Stimulated activated effector memory CD8-positive, alpha-beta T cell treated with anti-CD3 and anti-CD28 coated beads, Interleukin-12 subunit alpha, Interleukin-12 subunit beta, amount 100 ng/mL, for 72 hours (primary cell): ENCODE data around the gene CDRT15L2.
"Not testable (repeated sequence)": the region's sequence is repeated elsewhere in the genome, so short reads cannot be mapped to it uniquely, and the experiment has no call there.

Experiments
- ATAC-seq: fragments of 150-1000 bp; cut with Tn5 transposase; 2 replicates; pipeline ENCODE4 v1.10.0; 2021
- DNase-seq, 2 donors: peaks; one replicate each; pipeline ENCODE4 v3.0.0; 2021 to 2022; ENCODE audit warnings: low spot score in 2 of 2
- H3K27ac Mint-ChIP-seq: one replicate; pipeline ENCODE4 v1.8.0; 2022; ENCODE audit warnings: mild to moderate bottlenecking, mixed read lengths
- H3K36me3 Mint-ChIP-seq: one replicate; pipeline ENCODE4 v1.8.0; 2022; ENCODE audit warnings: mild to moderate bottlenecking, mixed read lengths
- H3K4me1 Mint-ChIP-seq: one replicate; pipeline ENCODE4 v1.8.0; 2022; ENCODE audit warnings: mixed read lengths
- H3K4me3 Mint-ChIP-seq: one replicate; pipeline ENCODE4 v1.8.0; 2022; ENCODE audit warnings: mild to moderate bottlenecking, mixed read lengths
- H3K9me3 Mint-ChIP-seq: one replicate; pipeline ENCODE4 v1.8.0; 2022; ENCODE audit warnings: mixed read lengths

CDRT15L2 gene

GRCh38 chr17:20579424-20579823 lies at the start of gene CDRT15L2:
Gene CDRT15L2, plus strand, starts transcription at chr17:20579724. Its CDS starts 20 bp downstream, at chr17:20579744.
- not testable (repeated sequence) for ATAC-seq, H3K4me1 Mint-ChIP-seq, H3K4me3 Mint-ChIP-seq, DNase-seq, H3K27ac Mint-ChIP-seq, H3K36me3 Mint-ChIP-seq, H3K9me3 Mint-ChIP-seq

GRCh38 chr17:20530104-20530503 lies 49.4 kb upstream of the CDRT15L2 start:
- not testable (repeated sequence) for ATAC-seq, DNase-seq, H3K4me1 Mint-ChIP-seq, H3K27ac Mint-ChIP-seq, H3K9me3 Mint-ChIP-seq, H3K36me3 Mint-ChIP-seq
- H3K4me3 Mint-ChIP-seq, result peak overlapping the region; percentile 63

- peak; percentile 5 for ATAC-seq
- not testable (repeated sequence) for DNase-seq, H3K4me1 Mint-ChIP-seq, H3K36me3 Mint-ChIP-seq, H3K9me3 Mint-ChIP-seq
- peak overlapping the region; percentile 61 for H3K27ac Mint-ChIP-seq
- H3K4me3 Mint-ChIP-seq, result peak overlapping the region; percentile 64
Observed at GRCh38 chr17:20532544-20533090, 46.9 kb upstream of the CDRT15L2 start.

GRCh38 chr17:20533206-20533605 lies 46.3 kb upstream of the CDRT15L2 start:
- Mint-ChIP-seq H3K27ac (peak overlapping the region; percentile 61), H3K4me3 (peak overlapping the region; percentile 64)
- DNase-seq, H3K36me3 Mint-ChIP-seq, ATAC-seq, H3K9me3 Mint-ChIP-seq, H3K4me1 Mint-ChIP-seq: not testable (repeated sequence)

- not testable (repeated sequence) for H3K9me3 Mint-ChIP-seq, DNase-seq, H3K27ac Mint-ChIP-seq, H3K4me1 Mint-ChIP-seq, ATAC-seq, H3K4me3 Mint-ChIP-seq, H3K36me3 Mint-ChIP-seq
Observed at GRCh38 chr17:20534711-20535550, 44.6 kb upstream of the CDRT15L2 start.

GRCh38 chr17:20540414-20540813 lies 39.1 kb upstream of the CDRT15L2 start:
- not testable (repeated sequence) for DNase-seq, H3K27ac Mint-ChIP-seq, H3K36me3 Mint-ChIP-seq, H3K9me3 Mint-ChIP-seq, H3K4me3 Mint-ChIP-seq, H3K4me1 Mint-ChIP-seq
- peak; percentile 47 for ATAC-seq

GRCh38 chr17:20540865-20541264 lies 38.7 kb upstream of the CDRT15L2 start:
- DNase-seq, H3K9me3 Mint-ChIP-seq, H3K4me1 Mint-ChIP-seq, H3K36me3 Mint-ChIP-seq, H3K27ac Mint-ChIP-seq, H3K4me3 Mint-ChIP-seq: not testable (repeated sequence)
- ATAC-seq, result peak; percentile 26

GRCh38 chr17:20541853-20542546 lies 37.5 kb upstream of the CDRT15L2 start:
- not testable (repeated sequence) for H3K4me1 Mint-ChIP-seq, H3K9me3 Mint-ChIP-seq, DNase-seq, H3K27ac Mint-ChIP-seq, ATAC-seq, H3K36me3 Mint-ChIP-seq, H3K4me3 Mint-ChIP-seq

GRCh38 chr17:20547923-20548322 lies 31.6 kb upstream of the CDRT15L2 start:
- not testable (repeated sequence) for H3K27ac Mint-ChIP-seq, H3K4me3 Mint-ChIP-seq, H3K36me3 Mint-ChIP-seq, H3K9me3 Mint-ChIP-seq, ATAC-seq, DNase-seq, H3K4me1 Mint-ChIP-seq

GRCh38 chr17:20552920-20553319 lies 26.6 kb upstream of the CDRT15L2 start:
- H3K9me3 Mint-ChIP-seq, H3K4me1 Mint-ChIP-seq, H3K36me3 Mint-ChIP-seq, ATAC-seq, H3K27ac Mint-ChIP-seq, DNase-seq, H3K4me3 Mint-ChIP-seq: not testable (repeated sequence)

- DNase-seq, H3K9me3 Mint-ChIP-seq, H3K27ac Mint-ChIP-seq, H3K4me3 Mint-ChIP-seq, ATAC-seq, H3K4me1 Mint-ChIP-seq, H3K36me3 Mint-ChIP-seq: not testable (repeated sequence)
Observed at GRCh38 chr17:20554728-20555127, 24.8 kb upstream of the CDRT15L2 start.

- not testable (repeated sequence) for H3K36me3 Mint-ChIP-seq, H3K4me3 Mint-ChIP-seq, H3K4me1 Mint-ChIP-seq, DNase-seq, H3K9me3 Mint-ChIP-seq, H3K27ac Mint-ChIP-seq
- ATAC-seq, result peak; percentile 59
Observed at GRCh38 chr17:20555135-20556010, 24.2 kb upstream of the CDRT15L2 start.

- ATAC-seq, H3K27ac Mint-ChIP-seq, H3K4me1 Mint-ChIP-seq, H3K9me3 Mint-ChIP-seq, H3K4me3 Mint-ChIP-seq, H3K36me3 Mint-ChIP-seq, DNase-seq: not testable (repeated sequence)
Observed at GRCh38 chr17:20558096-20558495, 21.4 kb upstream of the CDRT15L2 start.

GRCh38 chr17:20559018-20559417 lies 20.5 kb upstream of the CDRT15L2 start:
- H3K27ac Mint-ChIP-seq, H3K4me1 Mint-ChIP-seq, DNase-seq, H3K9me3 Mint-ChIP-seq, H3K4me3 Mint-ChIP-seq, ATAC-seq, H3K36me3 Mint-ChIP-seq: not testable (repeated sequence)

- Mint-ChIP-seq H3K27ac (no peak overlapping the region), H3K4me1 (no peaks in the 10 kb centered on the region), H3K9me3 (no peaks in the 10 kb centered on the region), H3K36me3 (no peaks in the 10 kb centered on the region), H3K4me3 (no peak overlapping the region)
- DNase-seq (no peak), ATAC-seq (no peak)
Observed at GRCh38 chr17:20562587-20562986, 16.9 kb upstream of the CDRT15L2 start.
